Forelimb muscle (tissue), 1 donor: ENCODE data around the gene CHN1. TPM values are rescaled to one million over a fixed set of nuclear protein-coding genes. Genes with fewer than 3 reads are reported as not detected.

ENCODE experiments used
- DNase-seq: peaks from one replicate; pipeline ENCODE4 v3.0.0-alpha.2; 2013; ENCODE audit warnings: low read depth
- polyA plus RNA-seq: library from polyadenylated mRNA; unstranded; fragments of 120-200 nt; gene quantifications from one replicate; pipeline ENCODE4 v1.2.1, GENCODE V29; 2013; ENCODE audit not compliant: insufficient read length

The CHN1 gene
- polyA plus RNA-seq, 1 donor, result 12.1 TPM

DNA sequence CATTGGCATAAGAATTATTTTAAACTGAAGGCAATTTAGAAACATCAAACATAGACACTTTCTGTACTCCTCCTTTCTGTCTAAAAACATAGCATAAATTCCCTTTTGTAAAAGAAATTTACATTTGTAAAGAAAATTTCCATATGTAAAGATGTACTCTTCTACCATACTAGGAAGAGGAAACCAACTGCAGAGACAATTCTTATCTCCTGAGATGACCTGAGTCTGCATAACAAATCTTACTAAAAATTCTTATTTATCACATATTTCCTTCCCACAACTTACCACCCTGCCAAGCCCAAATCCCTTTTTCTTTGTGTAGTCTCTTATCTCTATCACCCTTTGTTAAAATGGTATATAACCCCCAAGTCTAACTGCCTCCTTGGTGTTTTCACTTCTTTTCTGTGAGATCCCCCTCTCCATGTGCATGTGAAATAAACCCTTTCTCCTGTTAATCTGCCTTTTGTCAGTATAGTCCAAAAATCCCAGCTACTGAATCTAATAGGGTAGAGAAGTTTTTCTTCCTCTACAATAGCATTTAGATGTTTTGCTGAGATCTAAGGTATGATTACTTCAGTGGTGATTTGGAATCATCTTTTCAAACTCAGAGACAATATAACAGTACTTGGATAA, 81.0 kb downstream of the CHN1 start:
- DNase-seq, result no peak

DNA sequence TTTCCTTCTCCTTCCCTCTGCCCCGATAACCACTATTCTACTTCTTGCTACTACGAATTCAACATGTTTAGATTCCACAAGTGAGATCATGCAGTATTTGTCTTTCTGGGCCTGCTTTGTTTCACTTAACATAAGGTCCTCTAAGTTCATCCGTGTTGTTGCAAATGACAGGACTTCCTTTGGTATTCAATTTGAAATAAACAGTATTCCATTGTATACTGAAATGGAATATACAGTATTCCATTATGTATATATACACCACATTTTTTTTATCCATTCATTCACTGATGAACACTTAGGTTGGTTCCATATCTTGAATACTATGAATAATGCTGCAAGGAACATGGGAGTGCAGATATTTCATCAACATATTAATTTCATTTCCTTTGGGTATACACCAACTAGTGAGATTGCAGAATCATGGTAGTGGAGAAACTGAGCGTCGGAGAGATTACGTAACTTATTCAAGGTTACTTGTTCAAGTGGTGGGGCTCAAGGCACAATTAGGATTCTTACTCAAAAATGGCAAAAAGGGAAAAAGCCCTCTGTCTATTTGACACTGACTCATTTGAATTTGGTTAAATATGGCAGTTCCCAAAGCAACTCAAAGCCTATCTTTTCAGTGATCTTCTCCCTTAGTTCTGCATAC, 85.1 kb downstream of the CHN1 start:
- no peak for DNase-seq

DNA sequence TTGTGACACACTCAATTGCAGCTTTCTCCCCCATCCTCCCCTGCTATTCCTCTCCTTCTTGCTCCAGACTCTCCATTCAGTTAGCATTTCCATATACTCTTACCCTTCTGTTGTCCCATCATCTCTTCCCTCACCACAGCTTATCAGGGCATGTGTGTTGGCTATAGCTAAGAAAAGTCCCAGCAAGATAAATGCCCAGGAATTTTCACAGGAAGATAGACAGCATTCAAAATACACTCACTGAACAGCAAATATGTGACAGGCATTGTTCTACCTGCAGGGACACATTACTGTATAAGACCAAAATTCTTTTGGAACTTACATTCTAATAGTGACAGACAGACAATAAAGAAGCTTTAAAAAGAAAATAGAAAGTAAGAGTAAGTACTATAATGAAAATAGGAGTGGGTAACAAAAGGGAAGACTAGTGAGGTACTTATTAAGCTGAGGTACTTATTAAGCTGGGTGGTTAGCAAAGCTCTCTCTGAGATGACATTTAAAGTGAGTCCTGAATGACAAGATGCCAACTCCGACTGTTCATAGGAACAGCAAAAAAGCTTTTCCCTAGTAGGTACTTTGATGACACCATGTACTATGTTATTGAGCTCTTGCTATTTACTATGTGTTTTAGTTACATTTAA, 86.2 kb downstream of the CHN1 start:
- DNase-seq, result no peak

DNA sequence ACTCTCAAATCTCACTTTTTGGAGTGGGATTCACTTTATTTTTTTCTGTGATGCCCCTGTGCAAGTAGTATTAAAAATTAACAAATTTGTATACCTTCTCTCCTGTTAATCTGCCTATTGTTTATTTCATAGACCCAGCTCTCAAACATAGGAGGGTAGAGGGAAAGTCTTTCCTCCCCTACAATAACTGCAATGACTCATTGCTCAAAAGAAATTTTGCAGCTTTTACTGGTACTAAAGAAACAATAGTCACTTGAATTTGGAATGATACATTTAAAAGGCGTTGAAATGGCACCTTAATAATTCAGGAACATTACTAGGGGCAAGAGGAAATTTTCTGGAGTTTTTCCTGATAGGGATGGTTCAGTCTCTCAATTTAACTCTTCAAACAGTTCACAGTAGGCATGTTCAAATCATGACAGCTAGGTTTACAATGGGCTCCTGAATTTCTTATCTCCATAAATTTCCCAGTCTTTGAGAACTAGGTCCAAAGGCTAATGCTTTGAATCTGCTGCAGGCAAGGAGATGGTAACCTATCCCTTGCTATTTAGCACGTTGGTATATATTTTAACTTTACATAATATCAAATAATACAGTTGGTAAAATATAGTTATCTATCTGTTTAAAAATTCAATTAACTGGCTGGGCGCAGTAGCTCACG, 88.8 kb downstream of the CHN1 start:
- DNase-seq, result no peak

DNA sequence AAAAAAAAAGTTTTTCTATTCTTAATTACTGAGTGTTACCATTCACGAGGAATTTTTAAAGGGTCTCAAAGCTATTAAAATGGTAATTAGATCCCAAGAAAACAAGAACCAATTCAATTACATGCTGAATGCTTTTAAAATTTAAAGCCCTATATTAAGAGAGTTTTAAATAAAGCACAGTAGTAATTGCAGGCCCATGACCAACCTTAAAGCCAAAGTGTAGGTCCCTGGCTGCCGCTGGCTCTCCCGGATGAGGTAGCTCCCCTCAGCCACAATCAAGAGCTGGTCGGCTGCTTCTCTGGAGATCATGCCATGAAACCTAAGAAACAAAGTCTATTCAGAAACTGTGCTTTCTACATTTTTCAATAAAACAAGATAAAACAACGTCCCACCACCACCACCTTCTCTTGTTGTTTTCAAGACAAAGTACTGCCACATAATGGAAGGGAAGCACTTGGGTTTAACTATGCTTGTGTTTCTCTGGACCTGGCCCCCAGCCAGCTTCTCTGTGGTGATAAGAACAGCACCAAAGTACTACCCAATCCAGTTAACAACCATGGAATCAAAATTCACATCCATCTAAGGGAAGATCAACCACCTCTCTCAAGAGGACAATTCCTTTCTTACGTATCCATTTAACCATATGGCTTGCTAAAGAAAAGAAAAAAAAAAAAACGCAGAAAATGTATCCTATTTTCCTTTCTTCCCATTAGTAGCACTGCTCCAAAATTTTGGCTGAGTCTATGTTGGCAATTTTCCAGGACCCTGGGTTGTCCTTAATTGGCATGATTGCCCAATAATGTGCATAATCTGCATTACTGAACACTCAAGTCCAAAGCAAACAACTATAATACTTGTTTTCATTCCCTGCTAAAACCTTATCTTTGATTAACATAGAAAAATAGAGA, 90.1 kb downstream of the CHN1 start:
- DNase-seq, result no peak

DNA sequence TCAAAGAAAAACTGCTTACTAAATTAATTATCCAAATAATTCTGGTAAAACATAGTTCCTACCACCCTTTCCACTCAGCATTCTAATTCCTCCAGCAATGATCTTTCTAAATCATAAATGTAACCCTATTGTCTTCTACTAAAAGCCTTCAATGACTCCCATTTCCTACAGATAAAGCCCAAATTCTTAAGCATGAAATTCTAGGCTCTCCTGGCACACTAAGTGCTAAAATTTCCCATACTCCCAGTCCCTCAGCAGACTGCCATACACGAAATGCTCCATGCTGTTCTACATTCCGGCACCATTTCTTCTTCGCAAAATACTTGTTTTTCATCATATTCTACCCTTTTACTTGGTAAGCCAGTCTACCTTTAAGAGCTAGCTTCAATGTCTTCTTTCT, 96.9 kb downstream of the CHN1 start:
- no peak for DNase-seq

DNA sequence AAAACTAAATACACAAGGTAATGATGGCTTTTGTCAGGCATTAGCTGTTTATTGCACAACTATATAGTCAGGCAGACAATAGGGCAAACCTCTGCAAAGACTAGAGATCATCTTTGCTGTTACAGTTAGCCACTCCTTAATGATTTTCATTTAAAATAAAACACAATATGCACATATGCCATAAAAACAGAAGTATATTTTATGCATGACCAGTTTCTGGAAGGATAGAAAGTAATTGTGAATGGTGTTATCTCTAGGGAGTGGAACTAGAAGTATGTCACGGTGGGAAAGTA, 102.0 kb downstream of the CHN1 start:
- DNase-seq, result no peak

DNA sequence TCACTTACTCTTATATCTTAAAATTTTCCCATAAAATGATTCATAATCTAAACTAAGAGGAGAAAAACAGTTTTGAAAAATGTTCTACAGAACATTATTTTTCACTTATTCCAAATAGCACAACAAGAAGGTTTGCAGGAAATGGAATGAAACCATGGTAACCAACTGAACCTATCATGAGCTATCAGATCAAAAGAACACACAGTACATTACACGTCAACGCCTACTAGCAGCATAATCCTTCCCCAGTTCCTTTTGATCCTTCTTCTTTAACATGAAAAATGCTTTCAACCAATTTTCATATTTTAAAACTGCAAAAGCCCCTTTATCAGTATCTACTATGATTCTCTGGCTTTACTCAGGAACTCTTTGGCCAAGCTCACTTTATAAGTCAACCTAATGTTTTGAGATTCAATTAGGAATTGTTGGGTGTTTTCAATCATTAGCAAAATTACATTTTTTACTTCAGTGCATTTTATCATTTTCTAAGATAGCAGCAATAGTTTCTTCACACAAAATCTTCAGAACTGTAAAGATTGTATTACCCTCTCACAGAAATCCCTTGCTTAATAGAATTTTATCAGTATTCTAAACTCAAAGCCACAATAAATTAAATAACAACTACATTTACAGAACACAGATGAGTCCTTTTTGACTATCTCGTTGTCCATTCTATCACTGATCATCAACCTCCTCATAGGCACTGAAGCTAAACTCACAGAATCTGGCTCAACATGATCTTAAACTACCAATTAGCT, 102.5 kb downstream of the CHN1 start:
- peak; percentile 2 for DNase-seq

DNA sequence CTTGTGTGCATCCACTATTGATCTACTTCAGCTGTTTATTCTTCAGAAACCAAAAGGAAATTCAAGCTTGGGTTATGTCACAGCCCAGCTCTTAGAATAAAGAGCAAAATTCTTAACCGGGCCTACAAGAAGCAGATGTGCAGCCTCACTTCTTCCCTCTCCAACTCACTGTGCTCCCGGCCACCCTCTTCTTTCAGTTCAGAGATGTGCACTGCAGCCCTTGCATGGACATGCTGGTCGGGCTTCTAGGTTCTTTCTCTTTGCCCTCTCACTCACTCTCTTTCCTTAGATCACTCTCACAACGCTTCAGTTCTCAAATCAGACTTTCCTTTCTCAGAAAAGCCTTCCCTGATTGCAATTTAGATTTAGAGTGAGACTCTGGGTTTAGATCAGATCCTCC, 104.1 kb downstream of the CHN1 start:
- peak; percentile 4 for DNase-seq

DNA sequence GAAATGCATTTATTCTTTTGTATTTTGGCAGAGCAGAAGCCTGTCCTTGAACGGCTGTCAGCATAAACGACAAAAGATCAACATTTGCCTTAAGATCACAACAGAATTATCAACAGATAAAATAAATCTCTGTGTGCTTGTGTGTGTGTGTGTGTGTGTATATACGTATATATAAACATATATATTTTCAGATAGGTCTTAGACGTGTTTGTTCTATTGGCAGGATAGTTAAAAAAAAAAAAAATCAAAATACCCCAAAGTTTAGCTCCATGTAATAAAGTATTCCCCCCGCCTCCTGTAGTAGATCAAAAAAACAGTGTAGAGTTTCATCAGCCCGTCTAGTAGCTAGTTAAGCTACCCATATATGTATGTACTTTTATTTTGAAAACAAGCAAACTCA, 107.9 kb downstream of the CHN1 start:
- no peak for DNase-seq

DNA sequence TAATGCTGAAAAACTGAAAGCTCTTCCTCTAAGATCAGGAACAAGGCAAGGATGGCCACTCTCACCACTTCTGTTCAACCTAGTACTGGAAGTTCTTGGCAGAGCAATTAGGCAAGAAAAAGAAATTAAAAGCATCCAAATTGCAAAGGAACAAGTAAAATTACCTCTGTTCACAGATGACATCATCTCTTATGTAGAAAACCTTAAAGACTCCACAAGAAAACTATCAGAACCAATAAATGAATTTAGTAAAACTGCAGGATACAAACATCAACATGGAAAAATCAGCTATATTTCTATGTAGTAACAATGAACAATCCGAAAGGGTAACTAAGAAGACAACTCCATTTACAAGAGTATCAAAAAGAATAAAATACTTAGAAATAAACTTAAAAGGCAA, 112.2 kb downstream of the CHN1 start:
- no peak for DNase-seq

DNA sequence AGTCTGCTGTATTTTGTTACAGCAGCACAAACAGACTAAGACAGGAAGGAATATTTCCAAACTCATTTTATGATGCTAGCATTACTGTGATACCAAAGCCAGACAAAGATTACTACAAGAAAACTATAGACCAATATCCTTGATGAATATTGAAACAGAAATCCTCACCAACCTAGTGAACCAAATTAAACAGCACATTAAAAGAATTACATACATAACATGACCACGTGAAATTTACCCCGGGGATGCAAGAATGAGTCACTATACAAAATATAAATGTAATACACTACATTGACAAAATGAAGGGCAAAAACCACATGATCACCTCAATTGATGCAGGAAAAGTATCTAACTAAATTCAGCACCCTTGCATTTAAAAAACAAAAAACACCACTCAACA, 112.6 kb downstream of the CHN1 start:
- DNase-seq, result no peak

DNA sequence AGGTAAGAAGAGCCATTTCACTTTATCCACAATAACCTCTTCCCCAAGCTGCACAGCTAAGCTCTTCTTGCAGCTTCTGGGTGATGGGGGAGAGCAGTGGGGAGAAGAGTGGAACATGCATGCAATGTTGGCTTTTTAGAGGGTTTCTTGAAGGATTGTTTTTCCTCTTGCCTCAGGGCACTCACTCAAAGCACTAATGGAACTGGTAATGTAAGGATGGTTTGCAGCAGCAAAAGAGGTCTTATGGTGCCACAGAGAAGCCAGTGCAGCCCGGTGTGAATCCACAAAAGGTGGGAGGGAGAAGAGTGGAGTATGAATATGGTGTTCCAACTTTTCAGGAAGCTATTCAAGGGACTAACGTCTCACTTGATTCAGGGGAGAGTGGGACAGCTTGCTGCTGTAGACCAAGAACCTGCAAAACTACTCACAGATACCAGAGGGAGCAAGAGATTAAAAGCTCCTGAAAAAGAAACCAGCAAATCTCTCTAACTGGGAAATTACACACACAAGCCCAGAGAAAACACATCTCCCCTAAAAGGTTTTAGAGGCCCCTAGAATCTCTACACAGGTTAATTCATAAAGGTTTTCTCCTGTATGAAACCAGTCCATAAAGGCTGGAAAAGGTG, 116.4 kb downstream of the CHN1 start:
- no peak for DNase-seq

DNA sequence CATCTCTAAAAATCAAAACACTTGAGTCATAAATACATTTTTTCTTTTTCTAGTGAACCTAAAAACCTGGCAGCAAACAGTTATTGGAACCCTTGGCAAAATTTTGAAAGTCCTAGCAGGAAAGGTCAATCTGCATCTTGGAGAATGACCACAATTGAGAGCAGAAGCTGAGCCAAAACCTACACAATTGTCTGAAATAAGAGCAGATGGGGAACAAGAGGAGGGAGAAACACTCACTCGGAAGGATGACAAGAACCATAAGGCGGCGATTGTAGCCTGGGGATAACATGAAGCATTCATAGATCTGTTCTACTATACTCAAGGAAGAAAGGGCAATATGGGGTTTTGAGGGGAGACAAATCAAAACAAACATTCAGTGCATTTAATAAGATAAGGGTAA, 117.0 kb downstream of the CHN1 start:
- DNase-seq, result no peak

DNA sequence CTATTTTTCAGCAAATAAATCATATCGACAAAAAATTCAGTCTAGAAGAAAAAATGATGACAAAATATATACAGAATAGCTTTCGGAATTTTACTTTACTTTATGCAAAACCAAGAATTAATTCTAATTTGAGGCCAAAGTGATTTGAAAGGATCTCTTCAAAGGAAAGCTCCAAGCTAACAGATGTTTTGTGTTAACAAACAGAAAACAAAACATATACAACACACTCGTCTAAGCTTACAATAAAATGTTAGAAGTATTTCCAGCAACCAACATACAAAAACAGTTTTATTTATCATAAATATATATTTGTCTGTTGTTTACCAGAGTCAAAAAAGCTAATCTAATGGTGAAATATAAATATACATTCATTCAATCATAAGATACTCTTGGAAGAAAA, 122.8 kb downstream of the CHN1 start:
- no peak for DNase-seq

DNA sequence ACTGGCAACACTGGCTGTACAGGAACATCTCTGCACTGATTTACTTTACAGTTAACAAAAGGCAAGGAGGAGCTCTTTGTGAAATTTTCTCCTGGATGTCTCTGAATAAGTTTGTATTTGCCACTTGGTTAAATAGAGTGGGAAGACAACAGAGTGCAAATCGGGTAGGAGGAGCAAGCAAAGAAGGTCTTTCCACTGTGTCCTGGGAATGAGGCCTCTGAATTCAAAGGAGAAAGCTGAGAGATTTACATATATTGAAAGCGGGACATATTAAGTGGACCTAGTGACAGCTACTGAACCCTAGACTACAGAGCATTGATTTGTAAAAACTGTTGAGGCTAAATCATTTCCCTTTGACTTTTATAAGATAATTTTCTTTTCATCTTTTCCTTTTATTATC, 123.5 kb downstream of the CHN1 start:
- no peak for DNase-seq

DNA sequence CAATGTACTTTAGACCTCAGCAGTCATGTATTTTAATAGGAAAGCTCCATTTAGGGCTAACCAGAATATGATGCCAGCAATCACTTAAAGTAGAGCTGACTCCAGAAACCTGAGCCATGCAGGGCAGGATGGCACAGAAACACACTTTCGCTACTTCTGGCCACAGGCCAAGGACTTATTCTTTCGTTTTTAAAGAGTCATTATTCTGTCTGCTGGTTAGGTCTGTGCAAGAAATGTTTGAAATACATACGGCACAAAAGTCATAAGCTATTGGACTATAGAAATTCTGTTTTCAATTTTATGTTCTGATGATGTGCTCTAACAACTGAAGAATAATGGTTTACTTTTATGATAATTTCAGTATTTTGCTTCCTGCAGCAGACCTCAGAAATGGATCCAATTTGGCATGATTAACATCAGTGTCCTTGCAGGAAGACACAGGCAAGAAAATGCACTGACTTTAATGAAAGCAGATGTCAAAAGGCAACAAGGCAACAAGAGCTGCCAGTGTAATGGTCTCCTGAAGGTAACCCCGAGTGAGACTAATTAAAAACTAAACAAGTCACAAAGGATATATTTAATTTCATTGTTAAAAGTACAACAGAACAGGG, 126.5 kb downstream of the CHN1 start:
- DNase-seq, result no peak

DNA sequence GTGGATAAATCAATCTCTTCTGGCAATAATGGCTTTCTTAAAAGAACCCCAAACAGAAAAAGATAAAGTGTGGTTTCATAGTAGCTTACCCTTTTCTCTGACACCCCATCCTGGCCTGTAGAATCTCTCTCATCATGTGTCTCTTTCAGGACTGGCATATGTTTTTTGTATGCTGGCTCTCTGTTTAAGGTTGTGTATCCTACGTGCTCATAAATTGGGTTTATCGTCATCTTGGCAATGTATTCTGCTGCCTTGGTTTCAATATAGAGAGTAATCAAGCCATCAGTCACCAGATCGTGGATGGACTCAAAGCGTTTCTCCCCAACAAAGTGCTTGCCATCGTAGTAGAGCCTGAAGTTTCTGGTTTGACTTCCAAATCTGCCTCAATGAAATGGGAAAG, 127.4 kb downstream of the CHN1 start:
- no peak for DNase-seq

DNA sequence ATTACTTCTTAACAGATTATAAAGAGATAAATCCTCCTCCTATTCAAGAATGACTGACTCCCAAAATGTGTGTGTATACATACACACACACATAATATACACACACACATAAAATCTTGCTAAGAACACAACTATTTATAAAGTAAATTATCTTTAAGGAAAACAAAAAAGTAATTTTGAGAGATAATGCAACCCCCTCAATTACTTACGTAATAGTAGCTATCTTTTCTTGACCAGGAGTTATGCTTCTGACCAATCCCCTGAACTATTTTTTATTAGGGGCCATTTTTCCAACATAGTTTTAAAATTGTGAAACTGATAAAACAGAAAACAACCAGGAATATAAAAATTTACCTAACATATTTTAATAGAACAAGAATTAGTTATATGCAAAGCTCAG, 127.9 kb downstream of the CHN1 start:
- no peak for DNase-seq

DNA sequence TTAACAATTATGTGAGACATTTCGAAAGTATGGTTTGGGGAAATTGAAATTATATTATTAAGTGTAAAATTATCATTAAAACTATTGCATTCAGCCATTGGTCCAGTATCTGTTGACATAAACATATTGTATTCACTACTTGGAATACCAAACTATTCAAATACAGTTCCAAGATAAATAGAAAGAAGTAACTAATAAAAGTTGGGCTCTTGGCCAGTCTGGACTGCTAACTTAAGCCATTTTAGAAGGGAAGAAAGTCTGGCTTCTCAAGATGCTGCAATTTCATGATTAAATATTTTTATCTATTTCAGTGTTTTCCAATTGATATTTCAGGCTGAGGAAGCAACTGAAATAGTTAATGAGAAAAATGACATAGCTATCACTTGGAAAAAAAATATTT, 131.1 kb downstream of the CHN1 start:
- DNase-seq, result peak; percentile 38
